Stimulated activated CD4-positive, alpha-beta T cell treated with anti-CD3 and anti-CD28 coated beads, Interleukin-4, amount 100 ng/mL, for 24 hours (primary cell): ENCODE results near the gene FAM83C.
A peak's percentile ranks its signal among the peaks of the same experiment; 100 is the strongest.
"Not testable (repeated sequence)": the region's sequence is repeated elsewhere in the genome, so short reads cannot be mapped to it uniquely, and the experiment has no call there.

ENCODE experiments used
- DNase-seq: peaks from one replicate; pipeline ENCODE4 v3.0.0-alpha.2; 2020

The FAM83C gene

DNA sequence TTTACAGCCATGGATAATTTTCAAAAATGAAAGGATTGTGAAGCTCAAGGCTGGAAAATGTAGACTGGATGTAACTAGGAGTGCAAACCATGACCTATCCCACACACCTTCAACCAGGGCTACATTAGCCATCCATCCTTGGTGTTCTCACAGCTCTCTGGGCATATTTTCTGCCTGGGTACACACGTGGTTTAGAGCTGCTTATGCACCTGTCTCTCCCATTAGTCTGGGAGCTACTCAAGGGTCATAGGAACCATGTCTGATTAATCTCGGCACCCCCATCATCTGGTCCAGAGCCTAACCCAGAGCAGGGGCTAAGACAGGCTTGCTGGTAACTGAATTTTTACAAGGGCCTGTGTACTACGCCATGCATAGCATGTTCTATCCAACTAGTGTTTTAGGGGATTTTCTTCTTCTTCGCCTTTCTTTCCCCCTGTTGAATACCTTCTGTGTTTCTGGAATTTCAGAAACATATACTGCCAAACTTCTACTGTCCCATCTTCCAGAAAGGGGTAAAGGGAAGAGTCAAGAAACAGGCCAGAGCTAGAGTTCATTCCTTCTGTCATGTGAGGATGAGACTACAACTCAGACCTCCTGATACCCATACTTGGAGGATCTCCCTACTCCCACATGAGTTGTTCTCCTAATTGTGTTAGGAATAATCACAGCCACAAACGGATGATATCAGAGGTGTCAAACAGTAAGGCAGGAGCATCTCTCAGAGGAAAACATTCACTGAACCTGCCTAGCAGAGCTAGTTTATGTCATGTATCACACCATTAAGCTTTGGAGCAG, 25.4 kb upstream of the FAM83C start:
- DNase-seq: no peak

DNA sequence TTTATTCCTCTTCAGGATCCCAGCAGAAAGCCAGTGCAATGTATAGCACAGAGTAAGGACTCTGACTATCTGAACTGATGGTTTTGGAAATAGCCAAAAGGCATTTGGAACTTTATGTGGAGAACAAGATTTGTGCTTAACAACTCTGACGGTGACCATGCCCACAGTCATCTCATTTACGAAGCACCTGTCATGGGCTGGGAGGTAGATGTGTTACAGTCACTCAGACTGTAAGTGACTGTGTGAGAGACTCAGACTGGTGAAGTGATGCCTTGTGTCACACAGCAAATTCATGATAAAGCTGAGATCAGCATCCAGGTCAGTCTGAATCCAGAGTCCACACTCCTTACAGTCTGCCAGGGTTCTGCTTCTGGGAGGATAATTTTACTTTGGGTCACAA, 23.9 kb upstream of the FAM83C start:
- DNase-seq: no peak

DNA sequence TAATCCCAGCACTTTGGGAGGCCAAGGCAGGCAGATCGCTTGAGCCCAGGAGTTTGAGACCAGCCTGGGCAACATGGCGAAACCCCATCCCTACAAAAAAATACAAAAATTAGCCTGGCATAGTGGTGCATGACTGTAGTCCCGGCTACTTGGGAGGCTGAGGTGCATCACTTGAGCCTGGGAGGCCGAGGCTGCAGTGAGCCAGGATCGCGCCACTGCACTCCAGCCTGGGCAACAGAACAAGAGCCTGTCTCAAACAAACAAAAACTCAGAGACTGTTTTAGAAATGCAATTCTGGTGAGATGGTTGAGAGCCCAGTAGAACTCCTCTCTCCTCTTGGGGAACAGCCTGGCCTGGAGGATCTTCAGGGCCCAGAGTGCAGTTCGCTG, 23.4 kb upstream of the FAM83C start:
- not testable (repeated sequence) for DNase-seq

DNA sequence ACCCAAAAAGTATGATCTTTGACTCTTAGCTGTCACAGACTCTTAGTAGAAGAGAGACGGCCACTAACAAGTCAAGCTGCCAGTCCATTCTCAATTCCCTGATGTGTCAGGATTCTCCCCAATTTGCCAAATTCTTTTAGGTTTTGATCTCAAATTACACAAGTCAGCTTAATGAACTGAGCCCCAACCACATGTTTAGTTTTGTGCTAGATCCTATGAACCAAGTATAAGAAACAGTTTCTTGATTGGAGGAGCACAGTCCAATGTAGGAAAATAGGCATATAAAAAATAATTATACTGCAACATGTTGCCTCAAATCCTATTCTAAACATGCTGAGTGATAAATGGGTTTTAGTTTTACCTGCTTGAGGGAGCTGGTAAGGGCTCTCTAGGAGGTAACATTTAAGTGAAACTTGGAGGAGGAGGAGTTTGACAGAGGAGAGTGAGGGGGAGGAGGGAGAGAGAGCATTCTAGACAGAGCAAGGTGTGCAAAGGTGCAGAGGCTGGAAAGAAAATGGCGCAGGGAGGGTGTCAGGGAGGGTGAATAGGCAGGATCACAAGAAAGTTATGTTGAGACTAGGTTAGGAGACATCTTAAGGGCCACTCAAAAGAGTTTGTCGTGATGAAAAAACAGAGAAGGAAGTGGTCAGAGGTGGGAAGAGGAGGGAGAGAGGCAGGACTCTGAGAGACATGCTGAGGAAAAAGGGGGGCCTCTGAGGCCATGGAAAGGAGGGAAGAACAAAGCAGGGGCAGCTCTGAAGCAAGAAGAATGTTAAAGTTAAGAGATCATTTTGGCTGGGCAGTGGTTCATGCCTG, 22.8 kb upstream of the FAM83C start:
- no peak for DNase-seq

DNA sequence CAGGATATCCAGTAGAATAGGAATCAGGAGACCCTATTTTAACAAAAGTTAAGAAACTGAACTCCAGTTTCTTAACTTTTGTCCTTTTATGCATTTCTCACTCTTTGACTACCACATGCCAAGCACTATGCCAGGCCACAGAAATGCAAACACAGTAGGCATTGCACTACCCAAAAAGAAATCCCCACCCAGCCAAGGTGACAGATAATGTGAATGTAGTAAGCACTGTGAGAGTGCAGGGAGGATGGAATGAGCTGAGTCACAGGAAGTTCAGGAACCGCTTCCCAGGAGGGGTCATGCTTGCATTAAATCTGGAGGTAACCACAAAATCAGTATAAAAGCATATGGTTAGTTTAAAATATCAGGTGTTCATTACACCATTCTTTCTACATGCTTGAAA, 20.1 kb upstream of the FAM83C start:
- no peak for DNase-seq

DNA sequence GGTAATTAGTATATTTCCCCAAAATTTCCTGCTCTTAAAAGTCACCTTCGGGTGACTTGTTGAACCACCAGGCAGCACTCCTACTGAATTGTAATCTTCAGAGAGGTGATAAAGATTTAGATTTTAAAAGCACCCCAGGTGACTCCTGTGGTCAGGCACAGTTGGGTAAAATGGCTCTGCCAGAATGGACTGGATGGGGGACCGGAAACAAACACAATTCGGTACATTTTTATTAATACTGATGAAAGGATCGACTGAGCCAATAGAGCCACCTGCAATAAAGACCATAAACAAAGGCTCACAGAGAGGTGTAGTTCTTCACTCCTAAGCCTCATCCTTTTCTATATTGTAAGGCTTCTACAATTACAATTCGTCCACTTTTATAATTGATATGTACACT, 19.6 kb upstream of the FAM83C start:
- DNase-seq: no peak

DNA sequence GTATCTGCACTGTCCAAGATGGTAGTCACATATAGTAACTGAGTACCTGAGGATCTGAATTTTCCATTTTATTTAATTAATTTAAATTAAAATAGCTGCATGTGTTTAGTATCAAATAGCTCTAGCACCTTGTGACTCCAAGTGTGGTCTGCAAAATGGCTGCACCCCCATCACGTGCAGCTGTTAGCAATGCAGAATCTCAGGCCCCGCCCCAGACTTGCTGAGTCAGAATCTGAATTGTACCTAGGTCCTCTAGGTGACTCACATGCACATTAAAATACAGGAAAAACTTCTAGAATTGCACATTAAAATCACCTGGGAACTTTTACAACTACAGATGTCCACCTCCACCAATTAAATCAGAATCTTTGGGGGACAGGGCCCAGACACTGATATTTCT, 19.2 kb upstream of the FAM83C start:
- peak; percentile 74 for DNase-seq

DNA sequence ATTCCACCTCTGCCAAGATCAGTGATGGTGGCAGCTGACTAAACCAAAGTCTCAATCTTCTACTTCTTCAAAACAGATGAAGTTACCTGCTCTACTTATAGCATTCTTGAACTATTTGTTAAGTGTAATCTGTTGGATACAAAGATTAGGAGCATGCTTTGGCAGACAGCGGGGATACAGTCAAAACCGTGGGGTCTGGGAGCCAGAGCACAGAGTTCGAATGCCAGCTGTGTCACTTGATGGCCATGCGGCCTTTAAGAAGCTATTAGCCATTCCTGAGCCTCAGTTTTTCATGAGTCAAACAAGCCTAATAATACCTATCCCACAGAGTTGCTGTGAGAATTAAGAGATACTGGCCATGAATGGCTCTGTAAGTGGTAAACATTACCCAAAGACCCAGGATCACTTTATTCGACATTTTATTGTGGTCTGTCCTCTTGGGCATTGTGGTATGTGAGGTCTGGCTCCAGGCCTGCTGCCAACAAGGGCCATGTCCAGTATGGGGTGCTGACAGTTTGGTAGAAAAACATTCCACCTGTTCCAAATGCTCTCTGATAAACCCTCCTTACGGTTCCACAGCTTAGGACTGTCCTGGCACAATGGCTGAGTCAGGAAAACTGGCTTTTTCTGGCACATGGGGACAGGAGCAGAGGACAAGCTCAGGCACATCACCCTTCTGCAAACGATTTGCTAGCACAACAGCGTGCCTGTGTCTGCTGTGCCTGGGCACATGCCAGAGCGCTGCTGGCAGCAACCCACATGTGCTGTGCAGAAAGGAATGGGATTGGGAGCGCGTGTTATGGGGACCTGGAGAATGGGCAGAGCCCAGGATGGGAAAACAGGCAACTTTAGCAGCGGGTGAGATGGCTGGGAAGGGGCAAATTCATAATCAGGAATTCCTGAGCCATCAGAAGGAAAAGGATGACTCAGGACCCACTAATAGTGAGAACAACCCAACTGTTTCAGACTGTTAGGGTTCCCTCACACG, 15.7 kb upstream of the FAM83C start:
- no peak for DNase-seq

DNA sequence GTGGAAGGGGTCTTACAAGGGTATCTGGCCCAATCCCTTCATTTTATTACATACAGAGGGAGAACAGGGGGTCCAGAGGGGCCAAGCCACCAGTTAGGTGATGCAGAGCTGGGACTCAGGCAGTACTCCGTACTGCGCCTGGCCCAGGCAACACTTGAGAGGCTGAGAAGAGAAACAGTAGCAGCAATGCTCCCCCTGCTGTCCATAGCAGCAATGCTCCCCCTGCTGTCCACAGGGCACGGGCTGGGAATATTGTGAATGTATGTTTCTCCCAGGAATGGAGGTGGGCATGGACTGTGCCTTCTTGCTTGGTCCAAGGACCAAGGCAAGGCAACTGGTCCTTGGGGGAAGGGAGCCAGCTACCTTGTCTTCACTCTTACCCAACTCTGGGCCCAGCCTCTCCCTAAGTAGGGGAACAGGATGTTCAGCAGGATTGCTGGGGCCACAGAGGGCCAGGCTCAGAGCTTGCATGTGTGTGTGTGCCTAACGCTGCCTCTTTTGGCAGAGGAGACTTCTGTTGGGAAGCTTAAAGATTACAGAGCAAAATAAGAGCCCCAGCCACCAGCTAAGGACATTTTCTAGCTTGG, 14.8 kb upstream of the FAM83C start:
- peak; percentile 27 for DNase-seq

DNA sequence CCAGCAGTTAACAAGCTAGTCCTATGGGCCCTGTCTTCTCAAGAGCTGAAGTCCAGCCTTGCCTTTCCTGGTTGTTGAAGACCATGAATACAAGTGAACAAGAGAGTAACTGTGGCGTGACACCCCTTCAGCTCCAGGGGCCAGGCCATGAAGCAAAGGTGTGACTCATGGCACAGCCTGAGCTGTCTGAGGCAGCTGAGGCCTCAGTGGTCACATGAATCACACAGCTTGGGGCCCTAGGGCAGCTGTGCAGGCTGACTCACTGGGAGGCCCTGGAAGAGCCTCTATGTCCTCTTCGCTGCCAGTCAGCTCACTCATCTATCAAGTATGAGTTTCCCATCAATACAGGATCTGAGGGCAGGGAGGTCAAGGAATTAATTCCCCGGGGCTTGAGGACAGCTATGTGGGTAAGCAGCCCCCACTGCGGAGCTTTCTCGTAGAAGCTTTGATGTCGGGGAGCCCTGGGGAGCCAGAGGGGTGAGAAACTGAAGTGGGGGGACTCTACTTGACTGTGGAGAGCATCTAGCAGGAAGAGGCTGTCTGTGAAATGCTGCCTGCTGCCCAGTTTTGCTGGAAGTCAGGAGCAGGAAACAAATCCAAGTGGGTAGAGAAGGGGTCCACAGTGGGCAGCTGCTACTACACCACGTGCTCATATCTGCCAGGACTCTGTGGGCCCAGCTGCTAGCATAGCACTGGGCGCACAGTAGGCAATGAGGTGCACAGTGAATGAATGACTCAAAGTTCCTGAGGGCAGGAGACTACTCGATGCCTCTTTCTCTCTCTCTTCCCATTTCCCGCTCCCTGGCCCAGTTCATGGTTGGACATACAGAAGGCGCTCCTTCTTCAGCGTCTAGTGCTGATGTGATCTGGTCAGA, 13.7 kb upstream of the FAM83C start:
- peak; percentile 86 for DNase-seq

DNA sequence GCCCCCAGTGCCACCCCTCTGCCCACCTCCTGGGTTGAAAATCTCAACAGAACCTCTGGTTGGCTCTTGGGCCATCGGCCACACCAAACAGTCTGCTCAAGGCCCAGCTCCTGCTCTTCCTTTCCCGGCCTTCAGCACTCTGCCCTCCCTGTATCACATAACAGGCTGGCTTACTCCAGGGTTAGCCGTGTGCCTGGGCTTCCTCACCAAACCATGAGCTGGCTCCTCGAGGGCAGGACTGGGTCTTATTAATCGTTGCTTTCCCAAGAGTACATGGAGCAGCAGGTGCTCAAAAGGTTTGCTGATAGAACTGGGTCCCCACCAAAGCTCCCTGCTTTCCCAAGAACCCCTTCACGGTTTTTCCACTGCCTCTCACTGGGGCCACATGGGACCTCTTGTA, 12.7 kb upstream of the FAM83C start:
- no peak for DNase-seq

DNA sequence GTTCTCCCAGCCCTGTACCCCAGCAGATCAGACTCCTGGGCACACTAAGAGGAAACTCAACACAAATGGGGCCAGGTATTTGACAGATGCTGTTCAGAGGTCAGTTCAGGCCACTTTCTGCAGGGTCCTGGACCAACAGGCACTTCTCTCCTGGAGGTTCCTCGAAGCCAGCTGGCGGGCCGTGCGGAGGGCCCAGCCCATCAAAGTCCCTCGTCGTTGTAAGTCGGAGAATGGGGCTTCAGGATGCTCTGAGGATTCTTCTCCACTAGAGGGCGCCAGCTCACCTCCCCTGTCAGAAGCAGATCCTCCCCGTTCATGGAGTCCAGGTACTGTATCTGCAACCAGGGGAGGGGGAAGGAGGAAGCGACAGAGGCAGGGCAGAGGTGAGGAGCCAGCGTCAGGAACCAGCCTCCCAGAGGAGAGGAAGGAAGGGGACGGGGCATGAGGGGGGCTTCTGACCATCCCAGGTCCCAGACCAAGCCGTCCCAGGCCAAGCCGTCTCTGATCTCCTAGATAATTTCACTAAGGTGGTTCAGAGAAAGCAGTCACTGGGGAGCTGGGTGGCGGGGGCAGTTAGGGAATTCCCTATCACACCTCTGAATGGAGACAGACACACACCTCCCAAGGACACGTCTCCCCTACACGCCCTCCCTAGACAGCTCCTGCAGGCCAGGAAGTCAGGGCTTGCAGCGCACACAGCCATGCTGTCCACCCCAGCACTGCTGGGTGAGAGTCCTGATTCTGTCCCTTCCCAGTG, 11.7 kb upstream of the FAM83C start:
- DNase-seq: peak; percentile 89

DNA sequence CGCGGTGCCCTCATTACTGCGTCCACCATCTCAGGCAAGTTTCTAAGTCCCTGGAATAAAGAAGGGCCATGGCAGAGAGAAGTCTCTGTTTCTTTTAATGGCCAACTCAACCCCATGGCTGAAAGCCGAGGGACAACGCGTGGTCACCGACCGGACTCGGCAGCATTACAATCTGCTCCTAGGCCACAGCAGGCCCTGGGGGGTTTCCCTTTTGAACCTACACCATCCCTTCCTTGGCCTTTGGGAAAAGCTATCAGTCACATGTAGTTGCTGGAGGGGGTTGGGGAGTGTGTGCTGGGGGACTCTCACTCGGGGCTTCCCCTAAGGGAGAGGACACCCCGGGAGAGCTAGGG, 11.1 kb upstream of the FAM83C start:
- DNase-seq: no peak

DNA sequence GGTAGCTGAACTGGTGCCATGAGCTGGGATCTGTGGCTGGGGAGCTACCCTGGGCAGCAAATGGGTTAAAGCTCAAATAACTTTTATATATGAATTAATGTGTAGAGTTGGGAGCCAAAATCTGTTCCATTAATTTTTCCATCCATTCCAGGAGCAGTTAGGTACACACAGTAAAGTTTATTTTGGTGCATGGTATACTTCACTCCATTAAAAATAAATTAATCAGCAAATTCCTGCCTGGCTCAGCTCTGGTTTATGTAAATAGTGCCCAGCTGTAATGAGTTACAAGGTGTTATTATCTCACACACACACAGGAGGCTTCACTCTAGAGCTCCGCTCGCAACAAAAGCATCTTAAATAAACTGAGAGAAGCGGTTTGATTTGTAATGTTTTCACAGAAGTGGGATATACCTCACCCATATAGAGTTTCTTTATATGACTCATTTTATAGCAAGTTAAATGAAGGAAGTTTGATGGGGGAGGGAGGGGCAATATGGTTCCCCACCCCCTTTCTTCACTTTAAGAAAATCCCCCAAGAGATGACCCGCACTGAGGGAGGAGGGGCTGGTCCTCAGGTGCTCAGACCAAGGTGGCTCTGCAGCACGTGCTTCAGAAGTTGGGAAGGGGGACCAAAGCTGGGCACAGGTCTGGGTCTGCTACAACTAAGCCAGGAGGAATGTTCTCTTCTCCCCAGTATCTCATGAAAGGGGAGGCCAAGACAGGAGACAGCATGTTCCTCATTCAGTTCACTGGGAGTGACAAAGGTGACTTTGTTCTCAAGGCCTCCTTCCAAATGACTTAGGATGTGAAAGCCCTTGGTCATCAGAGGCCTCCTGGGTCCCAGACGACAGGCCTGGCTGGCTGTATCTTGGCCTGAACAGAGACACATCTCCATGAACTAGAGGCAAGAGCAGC, 10.5 kb upstream of the FAM83C start:
- no peak for DNase-seq

DNA sequence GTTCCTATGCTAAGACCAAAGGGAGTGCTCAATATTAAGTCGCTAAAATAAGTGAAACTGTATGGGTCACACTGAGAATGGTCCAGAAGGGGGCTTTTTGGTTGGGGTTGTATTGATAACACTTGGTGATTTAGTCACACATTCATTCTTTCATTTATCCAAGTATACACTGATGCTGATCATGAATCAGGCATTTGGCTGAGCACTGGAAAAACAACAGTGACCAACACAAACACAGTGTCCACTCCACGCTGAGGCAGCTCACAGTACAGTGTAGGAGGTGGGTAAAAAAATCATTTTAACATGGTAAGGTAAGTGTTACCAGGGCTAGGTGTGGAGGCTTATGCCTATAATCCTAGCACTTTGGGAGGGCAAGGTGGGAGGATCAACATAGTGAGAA, 9.2 kb upstream of the FAM83C start:
- no peak for DNase-seq

DNA sequence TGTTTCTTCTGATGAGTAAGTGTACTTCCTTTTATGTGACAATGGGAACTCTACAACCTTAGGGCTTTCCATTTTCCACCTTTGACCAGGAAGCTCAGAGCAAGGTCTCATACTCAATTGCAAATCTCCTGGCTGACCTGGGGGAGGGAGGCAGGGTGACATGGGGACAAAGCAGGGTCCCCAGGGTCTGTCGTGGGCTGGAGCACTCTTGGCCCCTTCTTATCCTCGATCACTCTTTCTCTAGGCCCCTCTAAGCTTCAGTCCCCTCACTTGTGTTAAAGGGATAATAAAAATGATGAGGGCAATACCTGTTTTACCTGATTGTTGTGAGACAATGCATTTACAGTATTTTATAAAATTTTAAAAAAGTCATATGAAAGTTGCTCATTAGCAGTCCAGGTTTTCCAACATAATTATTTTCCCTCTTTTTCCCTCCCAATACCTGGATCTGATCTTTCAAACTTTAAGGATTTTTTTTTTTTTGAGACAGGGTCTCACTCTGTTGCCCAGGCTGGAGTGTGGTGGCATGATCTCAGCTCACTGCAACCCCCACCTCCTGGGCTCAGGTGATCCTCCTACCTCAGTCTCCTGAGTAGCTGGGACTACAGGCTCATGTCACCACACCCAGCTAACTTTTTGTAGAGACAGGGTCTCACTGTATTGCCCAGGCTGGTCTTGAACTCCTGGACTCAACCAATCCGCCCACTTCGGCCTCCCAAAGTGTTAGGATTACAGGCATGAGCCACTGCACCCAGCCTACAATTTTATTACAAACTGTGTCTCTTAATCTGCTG, 8.4 kb upstream of the FAM83C start:
- DNase-seq: no peak

DNA sequence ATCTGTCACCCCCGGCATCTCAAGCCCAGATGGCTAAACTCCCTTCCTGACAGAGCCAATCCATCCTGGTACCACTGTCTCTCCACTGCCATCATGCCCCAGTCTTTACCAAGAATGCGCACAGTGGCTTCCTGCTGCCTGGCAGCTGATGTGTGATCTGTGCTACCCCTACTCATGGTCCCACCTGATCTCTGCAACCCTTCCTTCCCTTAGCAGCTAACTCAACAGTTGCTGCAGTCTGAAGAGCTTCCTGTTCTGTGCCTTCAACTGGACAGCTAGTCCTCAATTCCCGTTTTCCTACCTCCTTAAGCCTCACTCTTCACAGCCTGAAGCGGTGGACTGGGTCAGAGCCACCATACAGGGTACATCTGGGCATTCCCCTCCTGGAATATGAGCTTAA, 7.6 kb upstream of the FAM83C start:
- no peak for DNase-seq

DNA sequence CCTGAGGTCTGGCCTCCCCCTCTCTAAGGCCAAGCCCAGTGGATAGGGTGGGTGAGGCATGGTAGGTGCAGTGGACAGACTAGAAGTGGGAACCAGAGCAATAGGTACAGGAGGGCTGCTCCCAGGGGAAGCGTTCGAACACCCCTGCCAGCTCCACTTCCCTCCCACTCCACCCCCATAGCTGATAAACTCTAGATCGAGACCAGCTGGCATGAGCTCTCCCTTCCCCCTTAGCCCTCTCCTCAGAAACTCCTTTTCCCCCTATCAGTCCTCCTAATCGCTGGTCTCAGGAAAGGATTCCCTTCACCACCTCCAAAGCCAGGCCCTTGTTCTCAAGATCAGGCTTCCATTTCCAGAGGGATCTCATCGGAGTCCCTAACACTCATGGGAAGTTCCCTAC, 6.0 kb upstream of the FAM83C start:
- DNase-seq: no peak

DNA sequence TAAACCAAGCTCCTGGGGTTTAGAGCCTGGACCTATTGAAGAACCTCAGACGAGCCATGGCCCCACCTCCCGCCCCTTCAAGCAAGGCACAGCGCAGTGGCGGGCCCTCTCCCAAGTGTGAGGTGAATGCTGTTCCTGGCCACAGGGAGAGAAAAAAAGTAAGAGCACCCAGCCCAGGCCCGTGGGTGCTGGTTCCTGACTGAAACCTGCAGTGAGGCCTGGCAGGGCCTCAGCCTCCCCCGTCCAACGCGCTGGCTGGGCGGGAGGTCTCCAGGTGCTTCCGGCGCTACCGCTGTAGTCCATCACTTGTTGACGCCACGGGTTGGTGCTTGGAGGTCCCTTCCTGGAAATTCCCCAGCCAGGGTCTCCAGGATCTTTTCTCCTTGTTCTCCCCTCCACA, 5.5 kb upstream of the FAM83C start:
- no peak for DNase-seq
